K562 (cell line): ENCODE results near the gene ZC3HAV1L. TPM values are rescaled to one million over a fixed set of nuclear protein-coding genes. Genes with fewer than 3 reads are reported as not detected.

ENCODE experiments used
- CLOCK ChIP-seq: fragments of 250-450 bp; sonication (Bioruptor Pico); IDR thresholded peaks from 2 replicates; pipeline ENCODE4 v1.4.0; 2020; ENCODE audit warnings: mild to moderate bottlenecking, moderate library complexity, borderline replicate concordance
- CTBP1 ChIP-seq: fragments of 450-650 bp; IDR thresholded peaks from 2 replicates; pipeline ENCODE4 v1.6.1; 2016; ENCODE audit warnings: borderline replicate concordance
- DPF2 ChIP-seq: fragments of 450-650 bp; IDR thresholded peaks from 2 replicates; pipeline ENCODE4 v1.6.1; 2016
- ETS2 ChIP-seq: IDR thresholded peaks from 2 replicates; pipeline ENCODE4 v1.6.1; 2016; ENCODE audit warnings: borderline replicate concordance, missing genetic modification characterization, mild to moderate bottlenecking, moderate library complexity, missing compliant biosample characterization; ENCODE audit not compliant: poor library complexity, severe bottlenecking
- EZH2 ChIP-seq: IDR thresholded peaks from 2 replicates; pipeline ENCODE4 v1.6.1; 2012; ENCODE audit warnings: low read depth, mild to moderate bottlenecking, inconsistent platforms, low read length, borderline replicate concordance
- HDAC1 ChIP-seq, 2 experiments: fragments of 450-650 bp; IDR thresholded peaks; 2 replicates each; pipeline ENCODE4 v1.6.1; 2016 to 2017; ENCODE audit warnings: inconsistent platforms in 1 of 2, mild to moderate bottlenecking in 1 of 2, moderate library complexity in 1 of 2
- HDAC8 ChIP-seq: fragments of 450-650 bp; IDR thresholded peaks from 2 replicates; pipeline ENCODE4 v1.6.1; 2016; ENCODE audit warnings: mild to moderate bottlenecking, missing genetic modification characterization, moderate library complexity, missing compliant biosample characterization
- HNRNPUL1 ChIP-seq: fragments of 200-400 bp; formaldehyde crosslinking; IDR thresholded peaks from 2 replicates; pipeline ENCODE4 v1.6.1; 2017; ENCODE audit warnings: low read length
- NR3C1 ChIP-seq: sonication (generic); formaldehyde crosslinking; IDR thresholded peaks from 2 replicates; pipeline ENCODE4 v1.8.1; 2022; ENCODE audit warnings: missing genetic modification reagents
- NUFIP1 ChIP-seq: fragments of 450-650 bp; IDR thresholded peaks from 2 replicates; pipeline ENCODE4 v1.6.1; 2018; ENCODE audit not compliant: partially characterized antibody
- PHF8 ChIP-seq: fragments of 200-600 bp; sonication (generic); IDR thresholded peaks from 2 replicates; pipeline ENCODE4 v1.6.1; 2012; ENCODE audit warnings: mixed run types, mild to moderate bottlenecking, inconsistent platforms, low read length, moderate library complexity, borderline replicate concordance
- POLR2B ChIP-seq: fragments of 450-650 bp; IDR thresholded peaks from 2 replicates; pipeline ENCODE4 v1.6.1; 2018; ENCODE audit warnings: low read depth; ENCODE audit not compliant: partially characterized antibody
- SUPT5H ChIP-seq: fragments of 450-650 bp; IDR thresholded peaks from 2 replicates; pipeline ENCODE4 v1.6.1; 2016
- ZBTB40 ChIP-seq, 2 experiments: fragments of 450-650 bp in 1 of 2; sonication (generic) in 1 of 2; formaldehyde crosslinking in 1 of 2; IDR thresholded peaks; 2 replicates each; pipeline versions ENCODE4 v1.7.1 to v1.9.0; 2016 to 2022; ENCODE audit warnings: inconsistent platforms in 1 of 2, mild to moderate bottlenecking in 1 of 2, missing genetic modification reagents in 1 of 2
- ZNF408 ChIP-seq: fragments of 250-450 bp; sonication (Bioruptor Pico); IDR thresholded peaks from 2 replicates; pipeline ENCODE4 v1.4.0; 2020; ENCODE audit warnings: low read depth, mild to moderate bottlenecking, moderate library complexity
- polyA plus RNA-seq, 8 experiments: library from polyadenylated mRNA; depleted of rRNA in 4 of 8; stranded (reverse) in 5 of 8; unstranded in 3 of 8; fragments of >200 nt; fragmentation: Nextera tagmentation in 2 of 8; fragmentation: Illumina TruSeq in 1 of 8; extraction: Ambion mirVana in 2 of 8; extraction: Trizol in 1 of 8; gene quantifications; 2 replicates each; pipeline versions ENCODE4 v1.2.1 to v1.2.3, GENCODE V29; 2011 to 2014; ENCODE audit warnings: inconsistent platforms in 1 of 8, missing spikeins in 1 of 8
- total RNA-seq, 7 experiments: library from RNA; depleted of rRNA in 6 of 7; stranded (reverse); fragments of >200 nt in 6 of 7; fragmentation: Illumina TruSeq in 2 of 7; extraction: Trizol in 2 of 7; gene quantifications; 2 replicates each; pipeline versions ENCODE4 v1.2.1 to v1.2.3, GENCODE V29; 2011 to 2021; ENCODE audit warnings: low replicate concordance in 1 of 7

Gene ZC3HAV1L
- total and polyA plus RNA-seq, 9 of the 15 experiments (the other 6 are each of a cell fraction or from before 2014, with no cell fraction given): not detected

DNA sequence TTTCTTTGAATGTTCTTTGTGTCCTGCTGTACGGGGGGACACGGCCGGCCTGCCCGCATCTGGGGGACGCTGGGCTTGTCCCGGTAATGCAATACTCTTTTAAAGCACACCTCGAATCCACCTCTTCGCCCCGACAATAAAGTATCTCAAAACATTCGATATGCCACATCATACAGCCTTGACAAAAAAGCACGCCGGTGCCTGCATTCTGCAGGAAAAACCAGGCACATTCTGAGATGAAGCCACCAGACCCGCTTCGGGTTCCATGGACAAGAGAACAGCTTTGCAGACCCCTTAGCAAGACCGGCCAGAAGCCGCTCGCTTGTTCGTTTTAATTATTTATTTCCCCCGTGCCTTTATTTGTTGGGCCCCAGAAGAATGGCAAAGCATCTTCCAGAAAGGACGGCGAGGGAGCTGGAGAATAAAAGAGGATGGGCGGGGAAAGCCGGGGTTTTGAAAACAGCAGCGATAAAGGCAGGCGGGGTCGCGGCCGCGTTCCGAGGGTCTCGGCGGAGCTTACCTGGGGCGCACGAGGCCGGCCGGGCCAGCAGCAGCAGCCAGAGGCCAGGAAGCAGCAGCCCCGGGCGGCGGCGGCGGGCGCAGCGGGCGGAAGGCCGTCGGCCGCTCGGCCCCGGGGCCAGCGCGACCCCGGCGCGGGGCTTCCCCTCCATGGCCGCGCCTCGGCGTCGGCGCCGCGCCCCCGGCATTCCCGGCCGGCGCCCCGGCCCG is 55.1 kb downstream of the ZC3HAV1L start (continued):
- no peak for TF ChIP-seq CLOCK (CRISPR knock-in tag)
- TF ChIP-seq EZH2: peak; percentile 94; the same call in 1 of the 2 replicates
- no peak for TF ChIP-seq NR3C1
- no peak for TF ChIP-seq CTBP1
- no peak for TF ChIP-seq DPF2
- TF ChIP-seq ETS2 (tag): no peak
- TF ChIP-seq HDAC1 (IDR thresholded peaks at IDR 0.05): no peak
- 0 out of 2 replicates have a peak, but pooled peaks have one; percentile 19 for TF ChIP-seq ZBTB40 (IDR thresholded peaks at IDR 0.05)
- no peak for TF ChIP-seq ZBTB40 (CRISPR knock-in tag; IDR thresholded peaks at IDR 0.05)
- TF ChIP-seq HDAC8: no peak
- TF ChIP-seq ZNF408 (CRISPR knock-in tag): no peak
- no peak for TF ChIP-seq HNRNPUL1
- TF ChIP-seq PHF8: peak; percentile 39; the same call in 1 of the 2 replicates
- TF ChIP-seq POLR2B: no peak
- TF ChIP-seq SUPT5H: no peak
- no peak for TF ChIP-seq NUFIP1
